HFFc6 (cell line): Measurements from ENCODE around the gene FOSB. TPM values are rescaled to one million over a fixed set of nuclear protein-coding genes. Genes with fewer than 3 reads are reported as not detected.

Experiments used
- DNase-seq: peaks from one replicate; pipeline ENCODE4 v3.0.0-alpha.2; 2018
- H3K27ac Mint-ChIP-seq: 2 replicates; pipeline ENCODE4 v1.8.0; 2020; ENCODE audit warnings: mild to moderate bottlenecking, mixed read lengths
- H3K27me3 Mint-ChIP-seq: 2 replicates; pipeline ENCODE4 v1.8.0; 2021; ENCODE audit warnings: mild to moderate bottlenecking, moderate library complexity, mixed read lengths; ENCODE audit not compliant: insufficient read depth
- H3K36me3 Mint-ChIP-seq: 2 replicates; pipeline ENCODE4 v1.8.0; 2021; ENCODE audit warnings: low read depth, mixed read lengths
- H3K4me1 Mint-ChIP-seq: 2 replicates; pipeline ENCODE4 v1.8.0; 2020; ENCODE audit warnings: low read depth, mixed read lengths
- H3K4me3 Mint-ChIP-seq: 2 replicates; pipeline ENCODE4 v1.8.0; 2020; ENCODE audit warnings: mild to moderate bottlenecking, moderate library complexity, mixed read lengths
- H3K9me3 Mint-ChIP-seq: 2 replicates; pipeline ENCODE4 v1.8.0; 2020; ENCODE audit warnings: mild to moderate bottlenecking, mixed read lengths
- total RNA-seq, 6 experiments: library from RNA; stranded (reverse); fragmentation: NEBNext Ultra II Directional; extraction: Animal tissue kit (Norgen Biotek cat#: 25700); gene quantifications; 2 replicates in 1 of 6; 3 replicates in 5 of 6; pipeline ENCODE4 v1.2.3, GENCODE V29; 2021
- TF ChIP-seq, protein P1 (sequence below): fragments of 200-600 bp; sonication (generic); IDR thresholded peaks from 2 replicates; pipeline ENCODE4 v1.5.0; 2021; ENCODE audit warnings: antibody characterized with exemption, mild to moderate bottlenecking

Gene FOSB
- total RNA-seq, 6 experiments from 2014 or later = 35.0 to 71.5 (median 62.9) TPM

DNA sequence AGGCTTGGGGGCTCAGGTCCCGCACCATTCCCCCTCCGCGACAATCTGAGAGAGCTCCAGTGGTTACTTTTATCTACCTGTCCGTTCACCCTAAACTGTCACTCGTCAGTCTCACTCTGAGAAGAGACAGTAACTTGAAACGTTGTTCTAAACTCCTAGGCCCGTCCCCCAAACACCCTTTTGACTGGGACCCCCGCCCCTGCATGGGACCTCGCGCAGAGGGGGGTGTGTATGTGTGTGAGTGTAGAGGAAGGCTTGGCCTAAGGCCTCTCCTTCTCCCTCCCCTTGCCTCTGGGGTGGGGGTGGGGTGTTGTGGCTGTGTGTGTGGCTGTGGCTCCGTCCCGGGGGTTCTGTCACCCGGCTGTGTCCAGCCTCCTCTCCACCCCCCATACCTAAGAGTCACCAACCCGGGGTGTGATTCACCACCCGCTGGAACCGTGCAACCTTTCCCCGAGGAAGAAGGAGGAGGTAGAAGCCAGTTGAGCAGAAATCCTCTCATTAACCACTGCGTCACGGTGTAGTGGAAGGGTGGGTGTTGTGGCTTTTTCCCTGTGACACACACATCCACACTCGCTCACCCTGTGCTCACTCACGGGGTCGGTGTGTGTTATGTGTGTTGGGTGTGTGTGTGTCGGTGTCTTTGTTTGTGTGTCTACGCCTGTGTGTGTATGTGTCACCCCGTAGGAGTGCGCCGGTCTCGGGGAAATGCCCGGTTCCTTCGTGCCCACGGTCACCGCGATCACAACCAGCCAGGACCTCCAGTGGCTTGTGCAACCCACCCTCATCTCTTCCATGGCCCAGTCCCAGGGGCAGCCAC, 2.4 kb downstream of the FOSB start:
- Mint-ChIP-seq H3K4me3 (peak overlapping the region; percentile 89), H3K9me3 (peaks cover 52% of the 10 kb centered on the region), H3K27me3 (peaks cover 72% of the 10 kb centered on the region), H3K4me1 (peaks cover 62% of the 10 kb centered on the region), H3K36me3 (peaks cover 23% of the 10 kb centered on the region), H3K27ac (peak overlapping the region; percentile 93)
- DNase-seq = peak; percentile 87
- TF ChIP-seq, protein P1, sequence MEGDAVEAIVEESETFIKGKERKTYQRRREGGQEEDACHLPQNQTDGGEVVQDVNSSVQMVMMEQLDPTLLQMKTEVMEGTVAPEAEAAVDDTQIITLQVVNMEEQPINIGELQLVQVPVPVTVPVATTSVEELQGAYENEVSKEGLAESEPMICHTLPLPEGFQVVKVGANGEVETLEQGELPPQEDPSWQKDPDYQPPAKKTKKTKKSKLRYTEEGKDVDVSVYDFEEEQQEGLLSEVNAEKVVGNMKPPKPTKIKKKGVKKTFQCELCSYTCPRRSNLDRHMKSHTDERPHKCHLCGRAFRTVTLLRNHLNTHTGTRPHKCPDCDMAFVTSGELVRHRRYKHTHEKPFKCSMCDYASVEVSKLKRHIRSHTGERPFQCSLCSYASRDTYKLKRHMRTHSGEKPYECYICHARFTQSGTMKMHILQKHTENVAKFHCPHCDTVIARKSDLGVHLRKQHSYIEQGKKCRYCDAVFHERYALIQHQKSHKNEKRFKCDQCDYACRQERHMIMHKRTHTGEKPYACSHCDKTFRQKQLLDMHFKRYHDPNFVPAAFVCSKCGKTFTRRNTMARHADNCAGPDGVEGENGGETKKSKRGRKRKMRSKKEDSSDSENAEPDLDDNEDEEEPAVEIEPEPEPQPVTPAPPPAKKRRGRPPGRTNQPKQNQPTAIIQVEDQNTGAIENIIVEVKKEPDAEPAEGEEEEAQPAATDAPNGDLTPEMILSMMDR = no peak

DNA sequence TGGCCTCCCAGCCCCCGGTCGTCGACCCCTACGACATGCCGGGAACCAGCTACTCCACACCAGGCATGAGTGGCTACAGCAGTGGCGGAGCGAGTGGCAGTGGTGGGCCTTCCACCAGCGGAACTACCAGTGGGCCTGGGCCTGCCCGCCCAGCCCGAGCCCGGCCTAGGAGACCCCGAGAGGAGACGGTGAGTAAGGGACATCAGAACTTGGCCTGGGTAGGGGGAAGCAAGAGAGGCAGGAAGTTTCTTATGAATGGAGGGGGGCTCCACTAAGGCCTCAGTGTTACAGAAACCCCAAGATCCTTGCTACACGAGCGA, 2.9 kb downstream of the FOSB start:
- H3K4me3 Mint-ChIP-seq = peak overlapping the region; percentile 89
- peaks cover 68% of the 10 kb centered on the region for H3K4me1 Mint-ChIP-seq
- peaks cover 78% of the 10 kb centered on the region for H3K27me3 Mint-ChIP-seq
- TF ChIP-seq, protein P1 = no peak
- H3K27ac Mint-ChIP-seq = peak overlapping the region; percentile 93
- H3K9me3 Mint-ChIP-seq = peaks cover 58% of the 10 kb centered on the region
- H3K36me3 Mint-ChIP-seq = peaks cover 27% of the 10 kb centered on the region
- no peak for DNase-seq

DNA sequence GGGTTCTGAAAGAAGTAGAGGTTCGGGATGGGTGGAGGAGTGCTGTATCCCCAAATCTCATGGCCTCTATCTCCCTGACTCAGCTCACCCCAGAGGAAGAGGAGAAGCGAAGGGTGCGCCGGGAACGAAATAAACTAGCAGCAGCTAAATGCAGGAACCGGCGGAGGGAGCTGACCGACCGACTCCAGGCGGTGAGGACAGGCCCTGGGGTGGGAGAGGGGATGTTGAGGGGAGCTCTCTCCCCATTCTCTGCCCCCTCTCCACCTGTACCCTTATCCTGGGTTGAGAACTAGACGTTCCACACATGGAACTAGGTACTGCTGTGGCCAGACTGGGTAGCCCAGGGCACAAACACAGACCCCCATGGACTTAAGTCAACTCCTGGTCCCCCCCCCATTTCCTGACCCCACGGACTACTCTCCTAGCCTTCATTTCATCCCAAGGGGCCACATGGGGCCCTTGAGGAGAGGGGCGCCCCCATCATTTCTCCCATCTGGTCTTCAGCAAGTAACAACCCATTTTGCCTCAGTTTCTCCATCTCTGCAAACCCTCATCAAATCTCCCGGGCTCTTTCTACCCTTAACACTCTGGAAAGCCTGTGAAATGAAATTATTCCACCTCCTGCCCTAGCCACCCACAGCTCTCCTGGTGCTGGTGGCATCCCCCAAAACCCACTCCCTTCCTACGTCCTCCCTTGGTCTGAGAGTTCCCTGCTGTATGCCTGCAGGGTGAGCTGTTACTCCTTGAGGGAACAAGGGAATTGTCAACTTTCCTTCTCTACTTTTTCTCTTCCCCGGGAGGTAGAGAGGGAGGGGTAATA, 3.5 kb downstream of the FOSB start:
- H3K27me3 Mint-ChIP-seq = peaks cover 84% of the 10 kb centered on the region
- DNase-seq = no peak
- H3K9me3 Mint-ChIP-seq = peaks cover 64% of the 10 kb centered on the region
- TF ChIP-seq, protein P1 = no peak
- H3K36me3 Mint-ChIP-seq = peaks cover 30% of the 10 kb centered on the region
- H3K27ac Mint-ChIP-seq = peak overlapping the region; percentile 93
- peak overlapping the region; percentile 89 for H3K4me3 Mint-ChIP-seq
- H3K4me1 Mint-ChIP-seq = peaks cover 73% of the 10 kb centered on the region

GRCh38 chr19:45471931-45472562, 4.3 kb downstream of the FOSB start:
- no peak for DNase-seq
- H3K9me3 Mint-ChIP-seq = peaks cover 71% of the 10 kb centered on the region
- peak overlapping the region; percentile 89 for H3K4me3 Mint-ChIP-seq
- TF ChIP-seq, protein P1 = no peak
- H3K36me3 Mint-ChIP-seq = peaks cover 30% of the 10 kb centered on the region
- H3K27ac Mint-ChIP-seq = peak overlapping the region; percentile 93
- H3K4me1 Mint-ChIP-seq = peaks cover 77% of the 10 kb centered on the region
- peaks cover 91% of the 10 kb centered on the region for H3K27me3 Mint-ChIP-seq

DNA sequence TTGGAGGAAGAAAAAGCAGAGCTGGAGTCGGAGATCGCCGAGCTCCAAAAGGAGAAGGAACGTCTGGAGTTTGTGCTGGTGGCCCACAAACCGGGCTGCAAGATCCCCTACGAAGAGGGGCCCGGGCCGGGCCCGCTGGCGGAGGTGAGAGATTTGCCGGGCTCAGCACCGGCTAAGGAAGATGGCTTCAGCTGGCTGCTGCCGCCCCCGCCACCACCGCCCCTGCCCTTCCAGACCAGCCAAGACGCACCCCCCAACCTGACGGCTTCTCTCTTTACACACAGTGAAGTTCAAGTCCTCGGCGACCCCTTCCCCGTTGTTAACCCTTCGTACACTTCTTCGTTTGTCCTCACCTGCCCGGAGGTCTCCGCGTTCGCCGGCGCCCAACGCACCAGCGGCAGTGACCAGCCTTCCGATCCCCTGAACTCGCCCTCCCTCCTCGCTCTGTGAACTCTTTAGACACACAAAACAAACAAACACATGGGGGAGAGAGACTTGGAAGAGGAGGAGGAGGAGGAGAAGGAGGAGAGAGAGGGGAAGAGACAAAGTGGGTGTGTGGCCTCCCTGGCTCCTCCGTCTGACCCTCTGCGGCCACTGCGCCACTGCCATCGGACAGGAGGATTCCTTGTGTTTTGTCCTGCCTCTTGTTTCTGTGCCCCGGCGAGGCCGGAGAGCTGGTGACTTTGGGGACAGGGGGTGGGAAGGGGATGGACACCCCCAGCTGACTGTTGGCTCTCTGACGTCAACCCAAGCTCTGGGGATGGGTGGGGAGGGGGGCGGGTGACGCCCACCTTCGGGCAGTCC, 5.0 kb downstream of the FOSB start:
- H3K9me3 Mint-ChIP-seq = peaks cover 75% of the 10 kb centered on the region
- peak overlapping the region; percentile 93 for H3K27ac Mint-ChIP-seq
- TF ChIP-seq, protein P1 = no peak
- peaks cover 82% of the 10 kb centered on the region for H3K4me1 Mint-ChIP-seq
- H3K27me3 Mint-ChIP-seq = peaks cover 96% of the 10 kb centered on the region
- DNase-seq = no peak
- peaks cover 30% of the 10 kb centered on the region for H3K36me3 Mint-ChIP-seq
- peak overlapping the region; percentile 89 for H3K4me3 Mint-ChIP-seq
